GM18867 (cell line): ENCODE measurements around the gene ST8SIA4.

ENCODE experiments used
- ATAC-seq: cut with Tn5 transposase; IDR thresholded peaks from one replicate; pipeline ENCODE4 v1.9.1; 2021; ENCODE audit warnings: mild to moderate bottlenecking, moderate library complexity; ENCODE audit not compliant: unreplicated experiment

ST8SIA4 gene

DNA sequence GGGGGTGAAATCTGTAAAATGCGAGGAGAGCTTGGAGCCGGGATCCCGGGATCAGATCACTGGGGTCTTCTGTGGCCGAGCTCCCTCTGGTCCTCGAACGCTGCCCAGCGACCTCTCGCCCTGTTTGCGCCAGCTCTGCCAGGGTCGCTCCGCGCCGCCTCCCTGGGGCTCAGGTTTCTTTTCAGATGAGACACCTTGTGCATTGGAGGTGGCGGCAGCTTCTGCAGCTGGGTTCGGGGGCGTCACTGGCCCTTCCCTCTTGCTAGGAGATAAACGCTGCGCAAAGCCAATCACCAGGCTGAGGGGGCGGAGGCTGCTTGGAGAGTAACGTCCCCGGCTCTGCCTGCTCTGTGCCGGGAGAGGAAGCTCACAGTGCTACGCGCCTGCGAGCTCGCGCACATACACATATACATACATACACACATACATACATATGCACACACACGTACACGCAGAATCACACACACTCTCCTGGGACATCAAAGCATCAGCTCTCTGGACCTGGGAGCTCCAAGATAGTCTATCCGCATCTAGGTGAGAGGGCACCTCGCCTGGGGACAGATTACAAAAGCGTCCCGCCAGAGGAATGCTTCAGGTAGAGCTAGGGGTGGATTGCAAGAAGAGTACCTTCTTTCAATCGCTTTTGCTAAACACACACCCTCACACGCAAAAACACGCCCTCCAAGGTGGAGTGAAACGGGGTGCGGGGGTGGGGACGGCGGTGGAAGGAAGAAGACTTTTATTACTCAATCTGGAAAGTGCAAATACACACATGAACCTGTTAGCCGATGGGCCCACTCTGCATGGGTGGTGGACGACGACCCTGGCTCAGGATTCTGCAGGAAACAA is at the start of gene ST8SIA4:
Gene ST8SIA4, minus strand, starts transcription at position 244 of the 849 bp plus-strand sequence. CDS start 327 bp downstream, outside the sequence.
- peak; percentile 73 for ATAC-seq

- no peak for ATAC-seq
Measured at GRCh38 chr5:100950985-100951384, 47.9 kb upstream of the ST8SIA4 start.

DNA sequence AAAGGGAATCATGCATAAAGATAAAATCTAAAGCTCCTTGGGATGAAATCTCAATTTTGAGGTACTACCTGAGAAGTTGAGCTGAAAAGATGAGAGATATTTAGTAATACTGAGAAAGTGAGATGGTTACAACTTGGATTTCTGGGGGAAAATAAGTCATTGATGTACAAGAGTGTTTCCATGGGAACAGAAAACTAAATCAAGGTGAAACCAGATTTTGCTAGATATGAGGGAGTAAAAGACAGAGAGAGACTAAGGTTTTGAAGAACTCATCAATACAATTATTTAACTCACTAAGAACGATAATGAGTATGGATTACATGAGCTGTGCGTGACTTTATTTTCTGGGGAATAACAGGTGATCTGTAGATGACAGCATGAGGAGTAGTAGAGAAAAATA is 10.2 kb upstream of the ST8SIA4 start:
- no peak for ATAC-seq

GRCh38 chr5:100909034-100909433 is 6.0 kb upstream of the ST8SIA4 start:
- no peak for ATAC-seq

GRCh38 chr5:100905259-100905914 is 2.3 kb upstream of the ST8SIA4 start:
- no peak for ATAC-seq

- peak; percentile 31 for ATAC-seq
Measured at GRCh38 chr5:100904259-100904861, 1.3 kb upstream of the ST8SIA4 start.

- ATAC-seq = no peak
Measured at GRCh38 chr5:100902440-100903038, 543 bp downstream of the ST8SIA4 start.

DNA sequence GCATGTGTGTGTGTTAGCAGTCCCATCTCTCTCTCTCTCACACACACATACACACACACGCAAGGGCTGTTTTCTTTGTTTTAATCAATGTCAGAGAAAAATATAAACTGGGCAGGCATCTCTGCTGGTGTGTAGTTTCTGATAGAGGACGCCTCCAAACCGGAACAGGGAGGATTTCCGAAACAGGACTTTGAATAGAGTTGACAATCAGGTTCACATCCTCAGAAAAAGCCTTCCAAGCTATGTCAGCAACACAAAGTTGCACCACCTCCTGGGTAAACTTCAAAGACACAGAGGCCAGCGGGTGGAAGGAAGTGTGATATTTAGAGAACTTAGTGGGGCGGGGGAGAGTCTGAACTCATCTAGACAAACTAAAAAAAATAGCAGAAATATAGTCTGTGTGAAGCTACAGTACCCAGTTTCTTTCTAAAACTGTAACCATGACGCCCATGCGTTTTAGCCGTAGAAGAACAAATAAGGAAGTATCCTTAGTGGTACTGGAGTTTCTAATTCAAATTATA is 1.2 kb downstream of the ST8SIA4 start:
- ATAC-seq = peak; percentile 9

- peak; percentile 35 for ATAC-seq
Measured at GRCh38 chr5:100900796-100901781, 2.0 kb downstream of the ST8SIA4 start.

DNA sequence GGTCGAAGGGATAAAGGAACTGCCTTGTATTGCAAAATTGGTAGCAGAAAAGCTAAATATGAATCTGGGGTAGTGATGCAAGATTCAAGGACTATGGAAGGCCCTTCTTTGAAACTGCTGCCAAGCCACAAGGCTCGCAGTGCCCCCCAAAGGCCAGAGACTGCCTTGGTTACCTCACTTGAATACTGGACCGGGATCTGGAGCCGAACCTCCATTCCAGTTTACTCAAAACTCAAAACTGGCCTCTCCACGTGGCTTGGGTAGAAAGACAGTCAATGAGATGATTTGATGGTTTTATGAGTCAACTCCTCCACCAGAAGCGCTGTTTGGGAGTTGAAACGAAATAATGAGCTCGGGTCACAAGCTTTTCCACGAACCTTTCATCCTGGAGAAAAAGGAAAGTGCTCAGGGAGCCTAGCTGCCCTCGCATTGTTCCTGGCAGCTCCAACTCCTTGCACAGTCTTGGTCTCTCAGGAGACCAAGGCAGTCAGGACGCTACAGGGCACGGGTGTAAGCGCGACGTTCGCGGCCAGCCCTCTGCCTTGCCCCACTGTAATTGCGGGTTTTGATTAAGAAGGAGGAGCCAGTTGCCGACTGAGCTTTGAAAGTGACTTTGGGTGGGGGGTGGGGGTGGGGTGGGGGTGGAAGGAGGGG is 2.8 kb downstream of the ST8SIA4 start:
- peak; percentile 11 for ATAC-seq

DNA sequence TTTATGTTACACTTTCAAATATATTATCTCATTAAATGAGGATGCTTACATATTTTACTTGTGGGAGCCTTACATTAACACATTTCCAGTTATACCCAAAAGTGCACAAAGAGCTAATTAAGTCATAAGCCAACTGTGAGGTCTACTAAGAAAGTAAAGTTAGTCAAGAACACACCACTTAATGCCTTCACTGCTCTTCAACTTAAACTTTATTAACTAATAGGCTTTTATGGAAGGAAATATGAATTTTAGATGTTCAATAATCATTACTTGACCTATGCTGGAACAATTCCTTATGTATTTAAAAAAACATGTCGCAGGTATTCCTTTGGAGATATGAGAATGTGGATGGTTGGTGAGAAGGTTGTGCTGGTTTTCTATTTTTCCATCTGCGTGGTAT is 3.4 kb downstream of the ST8SIA4 start:
- no peak for ATAC-seq

GRCh38 chr5:100898504-100899346 is 4.4 kb downstream of the ST8SIA4 start:
- ATAC-seq = no peak

DNA sequence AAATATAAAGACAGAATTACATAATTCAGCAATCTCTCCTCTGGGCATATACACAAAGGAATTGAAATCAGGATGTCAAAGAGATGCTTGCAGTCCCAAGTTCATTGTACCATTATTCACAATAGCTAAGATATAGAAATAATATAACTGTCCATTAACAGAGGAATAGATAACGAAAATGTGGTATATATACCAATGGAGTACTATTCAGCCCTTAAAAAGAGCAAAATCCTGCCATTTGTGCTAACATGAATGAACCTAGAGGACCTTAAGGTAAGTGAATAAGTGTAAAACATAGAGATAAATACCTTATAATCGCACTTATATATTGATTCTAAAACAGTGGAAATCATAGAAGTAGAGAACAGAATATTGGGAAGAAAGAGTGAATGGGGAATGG is 7.0 kb downstream of the ST8SIA4 start:
- ATAC-seq = no peak

- peak; percentile 64 for ATAC-seq
Measured at GRCh38 chr5:100890461-100891008, 12.5 kb downstream of the ST8SIA4 start.

GRCh38 chr5:100889896-100890295 is 13.2 kb downstream of the ST8SIA4 start:
- ATAC-seq = no peak

- peak; percentile 68 for ATAC-seq
Measured at GRCh38 chr5:100889165-100889743, 13.8 kb downstream of the ST8SIA4 start.

- no peak for ATAC-seq
Measured at GRCh38 chr5:100877274-100877673, 25.8 kb downstream of the ST8SIA4 start.
